Common myeloid progenitor, CD34-positive (primary cell): ENCODE results near the gene GAK.
A peak's percentile ranks its signal among the peaks of the same experiment; 100 is the strongest.

Experiments
- CTCF ChIA-PET: fragments of 350-600 bp; sonication (Branson Sonifier 250); formaldehyde crosslinking; loops from one replicate; lab custom pipeline; 2021; ENCODE audit warnings: antibody characterized with exemption; lab: Charles Lee
- POLR2A ChIA-PET: fragments of 350-600 bp; sonication (Branson Sonifier 250); formaldehyde crosslinking; loops from one replicate; lab custom pipeline; 2021; ENCODE audit warnings: antibody characterized with exemption; lab: Charles Lee
- DNase-seq, 3 donors: peaks; one replicate each; pipeline versions ENCODE4 v3.0.0 to v3.0.0-alpha.2; 2013
- H3K27ac ChIP-seq, 2 experiments: 1 replicate in 1 of 2; 2 replicates in 1 of 2; pipeline ENCODE4 v1.7.0; 2013; ENCODE audit warnings: inconsistent platforms in 2 of 2, low read length in 2 of 2, mild to moderate bottlenecking in 2 of 2, low read depth in 1 of 2, moderate library complexity in 1 of 2; ENCODE audit not compliant: severe bottlenecking in 2 of 2, insufficient read depth in 1 of 2, poor library complexity in 1 of 2
- H3K27me3 ChIP-seq, 5 experiments: replicated peaks in 2 of 5; 1 replicate in 3 of 5; 2 replicates in 2 of 5; pipeline versions ENCODE4 v1.6.1 to v1.7.0; 2013; ENCODE audit warnings: low read length in 4 of 5, mild to moderate bottlenecking in 2 of 5, moderate library complexity in 2 of 5, inconsistent platforms in 1 of 5; ENCODE audit not compliant: insufficient read depth in 5 of 5, control insufficient read depth in 4 of 5
- H3K36me3 ChIP-seq, 4 experiments: 1 replicate in 2 of 4; 2 replicates in 2 of 4; pipeline versions ENCODE4 v1.6.1 to v1.7.0; 2013; ENCODE audit warnings: low read length in 3 of 4, control low read depth in 1 of 4, mild to moderate bottlenecking in 1 of 4; ENCODE audit not compliant: control insufficient read depth in 4 of 4, insufficient read depth in 4 of 4
- H3K4me1 ChIP-seq, 4 experiments: 1 replicate in 3 of 4; 2 replicates in 1 of 4; pipeline versions ENCODE4 v1.6.1 to v1.7.1; 2013; ENCODE audit warnings: low read length in 3 of 4, mild to moderate bottlenecking in 3 of 4, control low read depth in 1 of 4, inconsistent platforms in 1 of 4, moderate library complexity in 1 of 4; ENCODE audit not compliant: control insufficient read depth in 4 of 4, insufficient read depth in 4 of 4; ENCODE audit errors: control extremely low read depth in 1 of 4
- H3K4me3 ChIP-seq, 7 experiments: 1 replicate in 4 of 7; 2 replicates in 3 of 7; pipeline versions ENCODE4 v1.5.1 to v1.7.0; 2013; ENCODE audit warnings: mild to moderate bottlenecking in 7 of 7, low read length in 6 of 7, moderate library complexity in 6 of 7, inconsistent platforms in 2 of 7, low read depth in 2 of 7, control low read depth in 1 of 7; ENCODE audit not compliant: insufficient read depth in 4 of 7, control insufficient read depth in 1 of 7; ENCODE audit errors: extremely low read depth in 1 of 7
- H3K9me3 ChIP-seq, 5 experiments: 1 replicate in 4 of 5; 2 replicates in 1 of 5; pipeline versions ENCODE4 v1.6.1 to v1.7.1; 2013; ENCODE audit warnings: low read length in 4 of 5, mild to moderate bottlenecking in 2 of 5, inconsistent platforms in 1 of 5, low read depth in 1 of 5, moderate library complexity in 1 of 5; ENCODE audit not compliant: control insufficient read depth in 4 of 5, insufficient read depth in 2 of 5; ENCODE audit errors: control extremely low read depth in 1 of 5
- WGBS: methylation state at CpG from one replicate; pipeline ENCODE4 v1.1.5; 2013; ENCODE audit not compliant: insufficient coverage; 5-methylcytosine and 5-hydroxymethylcytosine counted together

GAK gene

GRCh38 chr4:833731-834367, 98.3 kb downstream of the GAK start:
- Histone ChIP-seq H3K4me1 (peaks cover 0 to 10% (median 2%) of the 10 kb centered on the region in 4 experiments), H3K9me3 (peaks cover 2 to 31% (median 21%) of the 10 kb centered on the region in 5 experiments), H3K36me3 (no peaks in the 10 kb centered on the region), H3K27me3 (peaks cover 0 to 45% (median 3%) of the 10 kb centered on the region in 5 experiments), H3K27ac (no peak overlapping the region), H3K4me3 (no peak overlapping the region)
- CTCF ChIA-PET: no interaction called here
- 79% methylated on average over 14 of the region's 18 CpGs for WGBS
- POLR2A ChIA-PET: no interaction called here
- no peak for DNase-seq

GRCh38 chr4:833156-833555, 99.0 kb downstream of the GAK start:
- peaks cover 0 to 10% (median 2%) of the 10 kb centered on the region in 4 experiments for H3K4me1 ChIP-seq
- 48% methylated on average over 7 of the region's 10 CpGs for WGBS
- ChIA-PET POLR2A (no interaction called here), CTCF (interaction anchor here (0.6 kb wide), 1 partner anchor 161 kb away, joined by 4 read pairs; no protein-coding TSS in a partner anchor)
- H3K9me3 ChIP-seq: peaks cover 2 to 27% (median 21%) of the 10 kb centered on the region in 5 experiments
- H3K4me3 ChIP-seq: no peak overlapping the region
- peak in 2 of 3 donors; percentile 15 to 28 for DNase-seq
- no peaks in the 10 kb centered on the region for H3K36me3 ChIP-seq
- H3K27ac ChIP-seq: no peak overlapping the region
- H3K27me3 ChIP-seq: peaks cover 0 to 52% (median 7%) of the 10 kb centered on the region in 5 experiments

DNA sequence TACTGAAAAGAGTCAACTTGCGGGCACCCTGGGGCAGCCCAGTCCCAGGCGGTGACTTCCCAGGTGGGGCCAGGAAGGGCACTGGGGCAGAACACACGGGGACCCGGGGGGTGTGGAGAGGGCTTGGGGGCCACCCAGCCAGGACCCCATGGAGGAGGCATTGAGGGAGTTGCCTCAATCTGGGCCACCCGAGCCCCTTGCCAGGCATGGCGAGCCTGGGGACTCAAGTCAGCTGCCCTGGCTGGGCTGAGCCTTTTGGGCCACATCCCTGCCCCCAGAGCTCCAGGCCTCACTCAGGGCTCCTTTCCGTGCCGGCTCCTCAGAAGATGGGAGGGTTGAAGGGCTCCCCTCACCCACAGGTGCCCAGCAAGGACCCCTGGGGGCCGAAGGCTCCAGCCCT, 99.6 kb downstream of the GAK start:
- Histone ChIP-seq H3K27ac (no peak overlapping the region), H3K4me1 (peaks cover 0 to 10% (median 2%) of the 10 kb centered on the region in 4 experiments), H3K27me3 (peaks cover 0 to 58% (median 10%) of the 10 kb centered on the region in 5 experiments), H3K9me3 (peaks cover 0 to 21% (median 17%) of the 10 kb centered on the region in 5 experiments), H3K4me3 (no peak overlapping the region), H3K36me3 (no peaks in the 10 kb centered on the region)
- WGBS: 97% methylated on average over 8 of the region's 9 CpGs
- CTCF ChIA-PET: interaction anchor here (0.6 kb wide), 1 partner anchor 162 kb away, joined by 4 read pairs; no protein-coding TSS in a partner anchor
- POLR2A ChIA-PET: no interaction called here
- no peak for DNase-seq

DNA sequence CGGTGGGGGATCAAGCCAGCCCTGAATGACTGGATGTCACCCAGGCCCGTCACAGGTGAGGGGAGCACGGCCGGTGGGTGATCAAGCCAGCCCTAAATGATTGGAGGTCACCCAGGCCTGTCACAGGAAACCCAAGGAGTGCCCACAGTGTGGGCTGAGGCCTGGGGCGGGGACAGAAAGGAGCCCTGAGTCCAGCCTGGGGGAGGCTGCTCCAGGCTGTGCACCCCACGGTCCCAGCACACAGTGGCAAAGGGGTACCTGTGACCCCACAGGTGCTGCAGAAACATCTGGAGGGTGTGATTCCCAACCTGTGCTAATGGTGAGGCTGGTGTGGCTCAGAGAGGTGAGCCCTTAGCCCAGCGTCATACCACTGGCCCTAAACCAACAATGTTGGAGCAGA, 100.0 kb downstream of the GAK start:
- peaks cover 0 to 62% (median 14%) of the 10 kb centered on the region in 5 experiments for H3K27me3 ChIP-seq
- H3K4me3 ChIP-seq: no peak overlapping the region
- H3K4me1 ChIP-seq: peaks cover 0 to 10% (median 2%) of the 10 kb centered on the region in 4 experiments
- H3K36me3 ChIP-seq: no peaks in the 10 kb centered on the region
- peaks cover 0 to 17% (median 13%) of the 10 kb centered on the region in 5 experiments for H3K9me3 ChIP-seq
- 96% methylated on average over 6 of the region's 7 CpGs for WGBS
- ChIA-PET CTCF (no interaction called here), POLR2A (no interaction called here)
- H3K27ac ChIP-seq: no peak overlapping the region
- DNase-seq: no peak

GRCh38 chr4:831483-831805, 100.7 kb downstream of the GAK start:
- ChIA-PET POLR2A (no interaction called here), CTCF (interaction anchor here (1.1 kb wide), 1 partner anchor 13 kb away, joined by 3 read pairs; no protein-coding TSS in a partner anchor)
- Histone ChIP-seq H3K36me3 (no peaks in the 10 kb centered on the region), H3K27me3 (peaks cover 0 to 68% (median 15%) of the 10 kb centered on the region in 5 experiments), H3K9me3 (peaks cover 0 to 12% (median 9%) of the 10 kb centered on the region in 5 experiments), H3K27ac (no peak overlapping the region), H3K4me3 (no peak overlapping the region), H3K4me1 (peaks cover 0 to 10% (median 7%) of the 10 kb centered on the region in 4 experiments)
- DNase-seq: no peak
- 96% methylated on average over 3 of the region's 3 CpGs for WGBS

- H3K27me3 ChIP-seq: peaks cover 0 to 68% (median 15%) of the 10 kb centered on the region in 5 experiments
- WGBS: 86% methylated on average over 18 of the region's 23 CpGs
- peaks cover 0 to 10% (median 7%) of the 10 kb centered on the region in 4 experiments for H3K4me1 ChIP-seq
- ChIA-PET CTCF (interaction anchor here (1.1 to 1.2 kb wide), 2 partner anchors 14 to 54 kb away, joined by 3 to 4 read pairs; no protein-coding TSS in a partner anchor), POLR2A (no interaction called here)
- H3K9me3 ChIP-seq: peaks cover 0 to 11% (median 8%) of the 10 kb centered on the region in 5 experiments
- no peaks in the 10 kb centered on the region for H3K36me3 ChIP-seq
- DNase-seq: no peak
- no peak overlapping the region for H3K4me3 ChIP-seq
- no peak overlapping the region for H3K27ac ChIP-seq
Measured at GRCh38 chr4:830601-831482, 101.3 kb downstream of the GAK start.
